NCI-H128 (cell line): Measurements from ENCODE around the gene TMED4.
A peak's percentile ranks its signal among the peaks of the same experiment; 100 is the strongest.
"Not testable (repeated sequence)": the region's sequence is repeated elsewhere in the genome, so short reads cannot be mapped to it uniquely, and the experiment has no call there.

Experiments
- DNase-seq: peaks from one replicate; lab custom pipeline; 2025; ENCODE audit not compliant: unreplicated experiment; lab: John Stamatoyannopoulos, UW

The TMED4 gene

DNA sequence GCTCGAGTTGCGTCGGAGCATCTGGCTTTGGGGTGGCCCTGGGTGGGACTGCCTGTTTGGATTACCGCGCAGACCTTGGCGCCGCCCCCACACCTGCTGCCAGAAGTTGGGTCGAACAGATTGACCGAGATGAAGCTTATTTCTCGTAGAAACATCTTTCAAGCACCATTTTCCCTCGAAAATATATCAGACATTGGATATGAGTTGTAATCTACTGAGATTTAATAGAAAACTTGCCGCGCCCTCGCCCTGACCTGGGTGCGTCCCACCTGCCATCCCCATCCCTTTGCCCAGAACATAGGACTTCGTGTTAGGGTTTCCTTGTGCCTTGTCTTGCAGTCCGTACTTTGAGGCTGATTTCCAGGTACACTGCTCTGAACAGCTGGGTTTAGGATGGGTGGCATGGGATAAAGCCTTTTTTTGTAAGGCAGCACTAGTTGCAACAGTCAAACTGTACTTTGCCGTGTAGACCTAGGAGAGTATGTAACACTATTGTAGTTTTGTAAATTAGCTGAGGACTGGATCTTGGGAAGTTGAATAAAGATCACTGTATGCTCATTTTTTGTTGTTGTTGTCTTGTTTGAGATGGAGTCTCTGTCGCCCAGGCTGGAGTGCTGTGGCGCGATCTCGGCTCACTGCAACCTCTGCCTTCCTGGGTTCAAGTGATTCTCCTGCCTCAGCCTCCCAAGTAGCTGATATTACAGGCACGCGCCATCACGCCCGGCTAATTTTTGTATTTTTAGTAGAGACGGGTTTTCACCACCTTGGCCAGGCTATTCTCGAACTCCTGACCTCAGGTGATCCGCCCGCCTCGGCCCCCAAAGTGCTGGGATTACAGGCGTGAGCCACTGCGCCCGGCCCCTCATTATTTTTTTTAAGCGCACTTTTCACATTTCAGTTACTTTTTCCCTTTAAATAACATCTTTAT lies 25.4 kb upstream of the TMED4 start:
- DNase-seq, result no peak

- peak; percentile 96 for DNase-seq
Measured at GRCh38 chr7:44606341-44607140, 24.5 kb upstream of the TMED4 start, which contains the start of gene OGDH. Gene OGDH (plus strand): TSS chr7:44606627. CDS start chr7:44624344, 17,717 bp downstream.

DNA sequence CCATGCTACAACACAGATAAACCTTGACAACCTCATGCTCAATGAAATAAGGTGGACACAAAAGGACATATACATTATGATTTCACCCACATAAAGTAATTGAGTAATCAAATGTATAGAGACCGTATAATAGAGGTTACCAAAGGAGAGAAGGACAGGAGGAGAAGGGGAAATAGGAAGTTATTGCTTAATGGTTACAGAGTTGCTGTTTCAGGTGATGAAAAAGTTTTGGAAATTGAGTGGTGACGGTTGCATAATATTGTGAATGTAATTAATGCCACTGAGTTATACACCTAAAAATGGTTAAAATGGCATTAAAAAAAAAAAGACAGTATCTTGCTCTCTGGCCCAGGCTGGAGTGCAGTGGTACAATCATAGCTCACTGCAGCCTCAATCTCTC lies 22.9 kb upstream of the TMED4 start:
- DNase-seq, result no peak

GRCh38 chr7:44603193-44603592 lies 21.2 kb upstream of the TMED4 start:
- no peak for DNase-seq

DNA sequence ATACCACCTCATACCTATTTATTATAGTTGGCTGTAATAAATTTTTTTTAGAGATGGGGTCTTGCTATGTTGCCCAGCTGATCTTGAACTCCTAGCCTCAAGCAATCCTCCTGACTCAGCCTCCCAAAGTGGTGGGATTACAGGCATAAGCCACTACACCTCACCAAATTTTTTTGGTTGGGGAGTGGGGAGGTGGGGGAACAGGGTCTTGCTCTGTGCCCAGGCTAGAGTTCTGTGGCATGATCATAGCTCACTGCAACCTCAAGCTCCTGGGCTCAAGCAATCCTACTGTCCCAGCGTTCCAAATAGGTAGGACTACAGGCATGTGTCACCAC lies 20.5 kb upstream of the TMED4 start:
- DNase-seq, result no peak

DNA sequence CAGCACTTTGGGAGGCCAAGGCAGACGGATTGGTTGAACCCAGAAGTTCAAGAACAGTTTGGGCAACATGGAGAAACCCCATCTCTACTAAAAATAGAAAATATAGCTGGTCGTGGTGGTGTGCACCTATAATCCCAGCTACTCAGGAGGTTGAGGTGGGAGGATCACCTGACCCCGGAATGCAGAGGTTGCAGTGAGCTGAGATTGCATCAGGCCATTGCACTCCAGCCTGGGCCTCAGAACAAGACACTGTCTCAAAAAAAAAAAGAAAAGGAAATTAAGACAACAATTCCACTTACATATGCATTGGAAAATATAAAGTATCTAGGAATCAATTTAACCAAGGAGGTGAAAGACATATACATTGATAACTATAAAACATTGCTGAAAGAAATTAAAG lies 17.2 kb upstream of the TMED4 start:
- DNase-seq, result no peak

- not testable (repeated sequence) for DNase-seq
Measured at GRCh38 chr7:44597181-44597580, 15.2 kb upstream of the TMED4 start.

DNA sequence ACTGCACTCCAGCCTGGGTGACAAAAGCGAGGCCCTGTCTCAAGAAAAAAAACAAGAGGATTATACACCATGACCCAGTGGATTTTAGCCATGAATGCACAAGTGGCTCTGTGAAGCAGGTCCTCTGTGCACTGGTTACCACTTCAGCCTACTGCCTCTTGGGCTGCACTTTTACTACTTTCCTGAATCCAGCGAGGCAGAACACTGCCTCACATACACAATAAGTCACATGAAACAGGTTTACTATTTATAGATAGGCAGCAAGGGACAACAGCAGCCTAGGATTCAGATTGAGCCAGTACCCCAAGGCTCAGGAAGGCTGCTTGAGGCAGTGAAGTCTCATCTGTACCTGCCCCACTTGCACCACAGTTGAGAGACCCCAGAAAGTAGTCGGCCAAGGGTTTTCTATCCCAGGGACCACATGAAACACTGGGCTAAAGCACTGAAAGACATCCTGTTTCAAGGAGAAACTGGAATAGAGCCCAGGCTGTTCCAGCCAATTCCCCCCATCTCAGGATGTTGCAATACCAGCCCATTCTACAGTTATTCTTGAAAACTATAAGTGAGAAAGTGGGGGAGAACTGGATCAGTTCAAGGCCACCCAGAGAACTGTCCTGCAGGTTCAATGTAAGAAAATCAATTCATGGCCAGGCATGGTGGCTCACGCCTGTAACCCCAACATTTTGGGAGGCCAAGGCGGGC lies 14.1 kb upstream of the TMED4 start:
- DNase-seq, result no peak

DNA sequence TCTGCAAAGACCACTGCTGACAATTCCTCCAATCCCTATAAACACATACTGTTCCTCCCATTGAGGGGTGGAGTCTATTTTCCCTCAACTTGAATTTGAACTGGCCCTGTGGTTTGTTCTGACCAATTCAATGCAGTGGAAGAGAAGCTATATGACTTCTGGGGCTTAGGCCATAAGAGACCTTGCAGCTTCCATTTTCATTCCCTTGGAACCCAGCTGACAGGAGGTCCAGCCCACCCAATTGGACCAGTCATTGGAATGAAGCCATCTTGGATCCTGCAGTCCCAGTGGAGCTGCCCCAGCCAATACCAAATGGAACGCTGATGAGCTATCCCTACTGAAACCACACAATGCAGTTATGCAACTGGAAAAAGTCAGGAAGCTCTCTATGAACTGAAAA lies 8.9 kb upstream of the TMED4 start:
- DNase-seq, result no peak

DNA sequence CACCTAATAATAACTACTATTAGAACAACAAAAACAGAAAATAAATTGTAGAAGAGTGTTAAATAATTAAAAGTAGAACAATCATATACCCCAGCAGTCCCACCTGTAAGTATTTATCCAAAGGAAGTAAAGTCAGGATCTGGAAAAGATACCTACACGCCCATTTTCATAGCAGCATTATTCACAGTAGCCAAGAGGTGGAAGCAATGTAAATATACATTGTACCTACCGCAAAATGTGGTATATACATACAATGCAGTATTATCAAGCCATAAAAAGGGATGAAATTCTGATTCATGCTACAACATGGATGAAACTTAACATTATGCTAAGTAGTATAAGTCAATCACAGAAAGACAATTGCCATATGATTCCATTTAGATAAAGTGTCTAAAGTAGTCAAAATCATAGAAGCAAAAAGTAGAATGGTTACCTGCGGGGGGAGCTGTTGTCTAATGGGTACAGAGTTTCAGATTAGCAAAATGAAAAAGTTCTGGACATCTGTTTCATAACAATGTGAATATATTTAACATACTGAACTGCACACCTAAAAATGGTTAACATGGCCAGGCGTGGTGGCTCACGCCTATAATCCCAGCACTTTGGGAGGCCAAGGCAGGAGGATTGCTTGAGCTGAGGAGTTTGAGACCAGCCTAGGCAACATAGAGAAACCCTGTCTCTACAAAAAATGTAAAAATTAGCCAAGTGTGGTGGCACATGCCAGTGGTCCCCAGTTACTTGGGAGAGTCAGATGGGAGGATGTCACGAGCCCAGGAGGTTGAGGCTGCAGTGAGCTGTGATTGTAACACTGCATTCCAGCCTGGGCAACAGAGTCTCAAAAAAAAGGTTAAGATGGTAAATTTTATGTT lies 6.0 kb upstream of the TMED4 start:
- peak; percentile 39 for DNase-seq

GRCh38 chr7:44583146-44583865 lies 1.3 kb upstream of the TMED4 start:
- DNase-seq, result no peak

GRCh38 chr7:44580945-44581878 lies 819 bp downstream of the TMED4 start:
- no peak for DNase-seq

GRCh38 chr7:44576228-44576627 lies 5.8 kb downstream of the TMED4 start:
- DNase-seq, result no peak

- DNase-seq, result no peak
Measured at GRCh38 chr7:44575054-44575453, 7.0 kb downstream of the TMED4 start.

DNA sequence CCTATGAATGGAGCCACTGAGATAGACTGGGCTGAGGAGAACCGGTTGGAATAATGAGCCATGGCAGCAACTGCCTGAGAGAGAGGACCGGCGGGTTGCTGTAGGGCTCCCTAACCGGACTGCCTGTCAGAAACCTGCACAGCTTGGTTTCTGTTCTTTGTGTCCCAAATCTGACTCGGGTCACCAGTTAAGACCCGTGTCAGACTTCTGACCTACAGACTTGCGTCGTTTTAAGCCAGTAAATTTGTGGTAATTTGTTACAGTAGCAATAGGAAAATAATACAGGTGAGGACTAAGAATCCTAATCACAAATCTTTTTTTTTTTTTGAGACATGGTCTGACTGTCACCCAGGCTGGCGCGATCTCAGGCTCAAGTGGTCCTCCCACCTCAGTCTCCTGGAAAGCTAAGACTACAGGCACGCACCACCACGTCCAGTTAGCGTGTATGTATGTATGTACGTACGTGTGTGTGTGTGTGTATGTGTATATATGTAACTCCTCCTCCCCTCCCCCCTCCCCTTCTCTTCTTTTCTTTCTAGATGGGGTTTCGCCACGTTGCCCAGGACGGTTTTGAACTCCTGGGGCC lies 7.7 kb downstream of the TMED4 start:
- no peak for DNase-seq

DNA sequence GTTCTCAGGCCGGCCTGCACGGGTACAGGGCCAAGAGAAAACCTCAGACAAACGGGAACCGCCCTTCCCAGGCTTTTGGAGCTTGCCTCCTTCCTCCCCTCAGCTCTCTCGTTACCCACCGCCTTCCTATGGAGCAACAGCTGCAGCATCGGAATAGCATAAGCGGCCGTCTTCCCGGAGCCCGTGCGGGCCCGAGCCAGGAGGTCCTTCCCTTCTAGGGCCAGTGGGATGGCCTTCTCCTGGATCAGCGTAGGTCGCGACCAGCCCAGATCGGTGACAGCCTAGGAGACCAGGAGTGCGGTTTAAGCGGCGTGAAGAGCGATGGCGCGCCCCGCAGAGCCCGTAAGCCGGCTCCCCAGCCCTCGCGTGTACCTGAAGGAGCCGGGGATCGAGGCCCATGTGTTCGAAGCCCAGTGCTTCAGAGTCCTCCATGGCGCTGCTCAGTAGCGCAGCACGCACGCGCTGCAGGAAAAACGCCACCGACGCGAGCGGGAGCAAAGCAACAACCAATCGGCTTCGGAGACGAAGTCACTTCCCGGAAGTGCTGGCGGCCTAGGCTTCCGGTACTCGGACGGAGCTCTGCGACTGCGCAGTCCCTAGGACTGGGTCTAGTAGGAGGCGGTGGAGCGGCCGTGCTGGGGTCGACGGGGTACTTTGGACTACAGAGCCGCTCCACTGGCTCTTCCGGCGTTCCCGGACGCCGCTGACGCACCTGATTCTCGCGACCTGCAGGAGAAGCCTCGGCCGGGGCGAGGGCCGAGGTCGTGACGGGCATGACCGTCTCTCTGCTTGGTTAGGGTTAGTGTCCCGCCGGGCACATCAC lies 8.4 kb downstream of the TMED4 start, which contains the start of gene DDX56:
DDX56 (minus strand) TSS at position 445 of the 823 bp plus-strand sequence; CDS start at position 432, 13 bp downstream.
- peak; percentile 91 for DNase-seq

DNA sequence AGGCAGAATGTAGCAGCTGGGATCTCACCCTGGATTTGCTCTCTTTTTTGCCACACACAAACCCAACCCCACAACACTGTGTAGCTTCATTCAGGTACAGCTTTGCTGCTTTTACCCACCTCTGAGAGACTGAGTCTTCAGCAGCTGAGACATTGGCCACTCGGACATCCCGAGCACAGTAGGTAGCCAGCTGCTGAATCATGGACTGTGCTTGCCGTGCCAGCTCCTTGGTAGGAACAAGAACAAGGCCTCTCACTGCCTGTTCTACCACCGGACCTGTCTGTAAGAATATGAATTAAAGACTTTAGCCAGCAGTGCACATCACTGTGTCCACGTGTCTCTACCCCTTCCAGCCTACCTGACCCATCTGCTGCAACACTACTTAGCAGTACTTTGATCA lies 9.3 kb downstream of the TMED4 start:
- no peak for DNase-seq
